K562 (cell line): Measurements from ENCODE around the gene FBXO48. TPM values are rescaled to one million over a fixed set of nuclear protein-coding genes. Genes with fewer than 3 reads are reported as not detected.

Experiments
- ASH1L ChIP-seq: fragments of 450-650 bp; IDR thresholded peaks from 2 replicates; pipeline ENCODE4 v1.6.1; 2018; ENCODE audit warnings: borderline replicate concordance, mild to moderate bottlenecking, low read depth; ENCODE audit not compliant: partially characterized antibody
- BRF1 ChIP-seq: IDR thresholded peaks from 3 replicates; pipeline ENCODE4 v1.6.1; 2011; ENCODE audit warnings: borderline replicate concordance, mild to moderate bottlenecking; ENCODE audit not compliant: insufficient read length; ENCODE audit errors: extremely low read depth
- CHAMP1 ChIP-seq: fragments of 450-650 bp; IDR thresholded peaks from 2 replicates; pipeline ENCODE4 v1.6.1; 2016; ENCODE audit warnings: mild to moderate bottlenecking
- CTBP1 ChIP-seq: fragments of 450-650 bp; IDR thresholded peaks from 2 replicates; pipeline ENCODE4 v1.6.1; 2016; ENCODE audit warnings: borderline replicate concordance
- ELK3 ChIP-seq: fragments of 450-650 bp; formaldehyde crosslinking; IDR thresholded peaks from 2 replicates; pipeline ENCODE4 v1.4.0; 2020; ENCODE audit warnings: mild to moderate bottlenecking
- ETV5 ChIP-seq: sonication (generic); formaldehyde crosslinking; IDR thresholded peaks from 2 replicates; pipeline ENCODE4 v1.4.0; 2020; ENCODE audit warnings: low read depth, mild to moderate bottlenecking, missing genetic modification reagents
- EZH2 ChIP-seq: IDR thresholded peaks from 2 replicates; pipeline ENCODE4 v1.6.1; 2012; ENCODE audit warnings: low read depth, mild to moderate bottlenecking, inconsistent platforms, low read length, borderline replicate concordance
- FOXK2 ChIP-seq, 2 experiments: fragments of 450-650 bp; IDR thresholded peaks in 1 of 2; conservative IDR thresholded peaks in 1 of 2; 2 replicates each; pipeline ENCODE4 v1.6.1; 2016; ENCODE audit warnings: low read depth in 2 of 2, mild to moderate bottlenecking in 1 of 2
- FOXM1 ChIP-seq, 2 experiments: fragments of 450-650 bp in 1 of 2; sonication (generic) in 1 of 2; formaldehyde crosslinking in 1 of 2; IDR thresholded peaks; 2 replicates each; pipeline versions ENCODE4 v1.6.1 to v1.9.0; 2017 to 2022; ENCODE audit warnings: low read depth in 2 of 2, mild to moderate bottlenecking in 2 of 2, missing genetic modification reagents in 1 of 2, moderate library complexity in 1 of 2
- GABPA ChIP-seq: fragments of 200-800 bp; sonication (Bioruptor generic); conservative IDR thresholded peaks from 2 replicates; pipeline ENCODE4 v1.6.1; 2016; ENCODE audit warnings: low read depth, missing genetic modification characterization, missing compliant biosample characterization
- ILK ChIP-seq: fragments of 450-650 bp; IDR thresholded peaks from 2 replicates; pipeline ENCODE4 v1.6.1; 2016; ENCODE audit warnings: missing genetic modification characterization, low read depth, mild to moderate bottlenecking, missing compliant biosample characterization, moderate library complexity, borderline replicate concordance
- L3MBTL2 ChIP-seq: fragments of 450-650 bp; IDR thresholded peaks from 2 replicates; pipeline ENCODE4 v1.6.1; 2016; ENCODE audit warnings: mild to moderate bottlenecking, moderate library complexity
- MLX ChIP-seq, 2 experiments: fragments of 450-650 bp in 1 of 2; sonication (generic) in 1 of 2; formaldehyde crosslinking; conservative IDR thresholded peaks; 2 replicates each; pipeline versions ENCODE4 v1.4.0 to v1.8.1; 2020 to 2022; ENCODE audit warnings: mild to moderate bottlenecking in 1 of 2, missing genetic modification reagents in 1 of 2
- PTBP1 ChIP-seq: fragments of 200-400 bp; formaldehyde crosslinking; IDR thresholded peaks from 2 replicates; pipeline ENCODE4 v1.6.1; 2017; ENCODE audit warnings: low read depth, low read length
- PYGO2 ChIP-seq: fragments of 450-650 bp; IDR thresholded peaks from 2 replicates; pipeline ENCODE4 v1.6.1; 2016; ENCODE audit warnings: mild to moderate bottlenecking, missing genetic modification characterization, moderate library complexity, missing compliant biosample characterization
- SMARCE1 ChIP-seq: fragments of 450-650 bp; IDR thresholded peaks from 2 replicates; pipeline ENCODE4 v1.7.1; 2016; ENCODE audit warnings: mild to moderate bottlenecking
- SUPT5H ChIP-seq: fragments of 450-650 bp; IDR thresholded peaks from 2 replicates; pipeline ENCODE4 v1.6.1; 2016
- TEAD1 ChIP-seq, 2 experiments: fragments of 450-650 bp in 1 of 2; sonication (generic) in 1 of 2; formaldehyde crosslinking; IDR thresholded peaks; 2 replicates each; pipeline versions ENCODE4 v1.4.0 to v1.8.0; 2020 to 2022; ENCODE audit warnings: mild to moderate bottlenecking in 2 of 2, missing genetic modification reagents in 1 of 2
- XRCC3 ChIP-seq: fragments of 450-650 bp; IDR thresholded peaks from 2 replicates; pipeline ENCODE4 v1.6.1; 2017; ENCODE audit warnings: mild to moderate bottlenecking, moderate library complexity
- ZNF551 ChIP-seq: fragments of 250-450 bp; sonication (Bioruptor Pico); IDR thresholded peaks from 2 replicates; pipeline ENCODE4 v1.5.0; 2021; ENCODE audit warnings: mild to moderate bottlenecking, moderate library complexity
- ZNF589 ChIP-seq: fragments of 200-800 bp; sonication (Bioruptor generic); IDR thresholded peaks from 2 replicates; pipeline ENCODE4 v1.6.1; 2016; ENCODE audit warnings: low read depth, missing genetic modification characterization, missing compliant biosample characterization
- ZNF766 ChIP-seq: fragments of 200-800 bp; sonication (Bioruptor generic); conservative IDR thresholded peaks from 2 replicates; pipeline ENCODE4 v1.6.1; 2016; ENCODE audit warnings: missing genetic modification characterization, missing compliant biosample characterization
- ZZZ3 ChIP-seq: fragments of 450-650 bp; IDR thresholded peaks from 2 replicates; pipeline ENCODE4 v1.6.1; 2016; ENCODE audit warnings: antibody characterized with exemption, mild to moderate bottlenecking, moderate library complexity
- polyA plus RNA-seq, 8 experiments: library from polyadenylated mRNA; depleted of rRNA in 4 of 8; stranded (reverse) in 5 of 8; unstranded in 3 of 8; fragments of >200 nt; fragmentation: Nextera tagmentation in 2 of 8; fragmentation: Illumina TruSeq in 1 of 8; extraction: Ambion mirVana in 2 of 8; extraction: Trizol in 1 of 8; gene quantifications; 2 replicates each; pipeline versions ENCODE4 v1.2.1 to v1.2.3, GENCODE V29; 2011 to 2014; ENCODE audit warnings: inconsistent platforms in 1 of 8, missing spikeins in 1 of 8
- total RNA-seq, 7 experiments: library from RNA; depleted of rRNA in 6 of 7; stranded (reverse); fragments of >200 nt in 6 of 7; fragmentation: Illumina TruSeq in 2 of 7; extraction: Trizol in 2 of 7; gene quantifications; 2 replicates each; pipeline versions ENCODE4 v1.2.1 to v1.2.3, GENCODE V29; 2011 to 2021; ENCODE audit warnings: low replicate concordance in 1 of 7
- TF ChIP-seq, protein P1 (sequence below): sonication (generic); formaldehyde crosslinking; IDR thresholded peaks from 2 replicates; pipeline ENCODE4 v1.8.1; 2022; ENCODE audit warnings: missing genetic modification reagents

Gene FBXO48
- total and polyA plus RNA-seq, 9 of the 15 experiments (the other 6 are each of a cell fraction or from before 2014, with no cell fraction given) = 0.36 to 1.8 (median 0.73) TPM

DNA sequence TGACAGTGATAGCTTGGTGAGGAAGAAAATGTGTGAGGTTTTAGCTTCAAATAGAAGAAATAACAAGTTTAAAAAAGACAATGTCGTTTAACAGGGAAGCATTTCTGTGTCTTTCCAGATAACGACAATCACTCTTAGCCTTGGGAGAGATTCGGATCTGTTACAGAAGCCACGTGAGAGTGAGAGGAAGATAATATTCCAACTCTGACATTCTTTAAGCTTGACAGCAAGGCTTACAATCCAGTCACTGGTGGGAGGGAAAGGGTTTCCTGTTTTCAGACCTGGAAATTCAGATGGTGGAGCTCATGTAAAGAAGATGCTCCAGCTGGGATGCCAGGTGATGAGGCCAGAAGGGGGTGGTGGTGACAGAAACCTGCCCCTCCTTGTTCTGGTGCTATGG, 30.8 kb downstream of the FBXO48 start (continued):
- 0 out of 2 replicates have a peak, but pooled peaks have one; percentile 36 for TF ChIP-seq ZNF766 (CRISPR knock-in tag)
- TF ChIP-seq MLX (CRISPR knock-in tag; conservative IDR thresholded peaks at IDR 0.05) = no peak
- TF ChIP-seq XRCC3 = no peak
- TF ChIP-seq ASH1L = no peak
- no peak for TF ChIP-seq CHAMP1
- TF ChIP-seq SUPT5H = no peak
- no peak for TF ChIP-seq ILK (tag)
- no peak for TF ChIP-seq ETV5 (CRISPR knock-in tag)
- TF ChIP-seq TEAD1 (CRISPR knock-in tag; IDR thresholded peaks at IDR 0.05) = peak in 1 of 2 experiments; percentile 73; a peak in 1 of 4 replicates
- TF ChIP-seq L3MBTL2 = peak; percentile 65
- TF ChIP-seq ZZZ3 = no peak
- TF ChIP-seq ZNF551 (CRISPR knock-in tag) = no peak
- no peak for TF ChIP-seq FOXK2 (conservative IDR thresholded peaks at IDR 0.05 in 1 of 2, IDR thresholded peaks at IDR 0.05 in 1 of 2; ENCODE audit: low read depth in 2 of 2)
- no peak for TF ChIP-seq EZH2
- no peak for TF ChIP-seq GABPA (tag)
- TF ChIP-seq ZNF589 (CRISPR knock-in tag) = peak; percentile 80; the same call in 1 of the 2 replicates
- TF ChIP-seq ELK3 (CRISPR knock-in tag) = no peak
- no peak for TF ChIP-seq FOXM1 (IDR thresholded peaks at IDR 0.05; ENCODE audit: low read depth)
- TF ChIP-seq FOXM1 (CRISPR knock-in tag; IDR thresholded peaks at IDR 0.05; ENCODE audit: low read depth) = no peak
- no peak for TF ChIP-seq PTBP1
- TF ChIP-seq BRF1 = no peak
- TF ChIP-seq SMARCE1 = no peak
- no peak for TF ChIP-seq PYGO2 (tag)
- TF ChIP-seq, protein P1, sequence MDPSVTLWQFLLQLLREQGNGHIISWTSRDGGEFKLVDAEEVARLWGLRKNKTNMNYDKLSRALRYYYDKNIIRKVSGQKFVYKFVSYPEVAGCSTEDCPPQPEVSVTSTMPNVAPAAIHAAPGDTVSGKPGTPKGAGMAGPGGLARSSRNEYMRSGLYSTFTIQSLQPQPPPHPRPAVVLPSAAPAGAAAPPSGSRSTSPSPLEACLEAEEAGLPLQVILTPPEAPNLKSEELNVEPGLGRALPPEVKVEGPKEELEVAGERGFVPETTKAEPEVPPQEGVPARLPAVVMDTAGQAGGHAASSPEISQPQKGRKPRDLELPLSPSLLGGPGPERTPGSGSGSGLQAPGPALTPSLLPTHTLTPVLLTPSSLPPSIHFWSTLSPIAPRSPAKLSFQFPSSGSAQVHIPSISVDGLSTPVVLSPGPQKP (CRISPR knock-in tag) = no peak
- peak; percentile 35; the same call in 1 of the 2 replicates for TF ChIP-seq CTBP1
